GM21576 (cell line): ENCODE results near the gene SPECC1L.

Experiments used
- ATAC-seq: cut with Tn5 transposase; IDR thresholded peaks from one replicate; pipeline ENCODE4 v1.9.1; 2021; ENCODE audit warnings: mild to moderate bottlenecking, moderate library complexity; ENCODE audit not compliant: unreplicated experiment

The SPECC1L gene

DNA sequence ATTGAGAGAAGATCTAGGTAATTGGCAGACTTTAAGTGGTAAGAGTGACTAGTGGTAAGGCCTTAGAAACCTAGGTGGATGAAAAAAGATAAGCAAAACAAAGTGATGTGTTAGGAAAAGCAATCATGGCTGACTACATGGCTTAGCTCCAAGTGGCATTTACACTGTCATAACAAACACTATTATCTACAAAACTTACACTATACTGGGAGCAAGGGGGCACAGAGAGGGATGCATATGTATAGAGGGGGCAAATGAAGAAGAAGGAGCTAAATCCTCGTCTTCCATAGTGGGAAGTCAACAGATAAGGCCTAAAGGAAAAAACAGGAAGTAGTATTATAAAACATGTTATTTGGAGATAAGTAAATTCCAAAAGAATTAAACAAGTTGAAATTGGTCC lies 189.3 kb downstream of the SPECC1L start:
- no peak for ATAC-seq

DNA sequence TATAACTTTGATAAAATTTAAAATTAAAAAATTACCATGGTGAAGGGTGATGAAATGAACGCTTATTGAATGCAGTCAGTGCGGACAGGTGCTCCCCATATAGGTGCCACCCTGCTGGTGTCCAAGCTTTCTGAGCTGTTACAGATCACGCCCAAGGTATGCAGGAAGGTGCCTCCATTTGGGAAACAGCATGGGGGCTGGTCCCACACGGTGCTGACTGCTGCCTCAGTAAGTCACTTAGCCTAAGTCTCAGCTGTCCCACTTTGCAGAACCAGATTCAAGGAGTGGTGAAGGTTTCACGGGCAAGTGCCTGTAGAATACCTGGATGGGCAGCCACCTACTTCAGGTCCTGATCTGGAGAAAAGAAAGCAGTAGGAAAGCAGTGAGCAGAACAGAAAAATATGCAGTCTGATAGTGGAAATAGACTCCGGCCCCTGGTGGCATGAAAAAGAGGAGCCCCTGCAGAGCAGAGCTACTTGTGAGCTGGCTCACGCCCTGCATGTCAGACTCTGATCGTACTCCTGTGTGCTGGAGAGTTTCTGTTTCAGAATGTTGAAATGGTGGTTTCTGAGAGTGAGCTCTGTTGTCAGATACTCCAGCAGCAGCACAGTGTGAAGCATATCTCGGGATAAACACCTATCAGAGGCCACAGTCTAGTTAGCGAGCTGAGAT lies 189.9 kb downstream of the SPECC1L start:
- ATAC-seq = no peak

DNA sequence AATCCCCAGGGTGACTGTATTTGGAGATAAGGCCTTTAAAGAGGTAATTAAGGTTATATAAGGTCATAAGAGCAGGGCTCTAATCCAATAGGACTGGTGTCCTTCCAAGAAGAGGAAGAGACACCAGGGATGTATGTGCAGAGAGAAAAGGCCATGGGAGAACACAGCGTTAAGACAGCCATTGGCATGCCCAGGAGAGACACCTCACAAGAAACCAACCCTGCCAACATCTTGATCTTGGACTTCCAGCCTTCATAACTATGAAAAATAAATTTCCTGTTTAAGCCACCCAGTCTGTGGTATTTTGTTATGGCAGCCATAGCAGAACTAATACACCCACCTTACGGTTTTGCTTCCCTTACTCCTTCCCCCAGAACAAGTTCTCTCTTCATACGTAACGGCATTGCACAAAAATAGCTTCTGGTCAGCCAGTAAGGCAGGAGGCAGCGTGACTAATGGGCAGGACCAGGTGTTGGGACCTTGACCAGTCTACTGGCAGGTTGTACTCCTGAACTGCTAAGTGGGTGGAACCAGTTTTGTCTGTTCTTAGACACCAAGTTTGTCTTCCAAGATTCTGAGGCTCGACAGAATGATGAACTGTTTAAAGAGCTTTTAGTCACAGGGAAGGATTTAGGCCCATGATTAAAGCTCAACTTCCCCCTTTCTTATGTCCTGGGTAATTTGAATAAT lies 192.6 kb downstream of the SPECC1L start:
- ATAC-seq = no peak

DNA sequence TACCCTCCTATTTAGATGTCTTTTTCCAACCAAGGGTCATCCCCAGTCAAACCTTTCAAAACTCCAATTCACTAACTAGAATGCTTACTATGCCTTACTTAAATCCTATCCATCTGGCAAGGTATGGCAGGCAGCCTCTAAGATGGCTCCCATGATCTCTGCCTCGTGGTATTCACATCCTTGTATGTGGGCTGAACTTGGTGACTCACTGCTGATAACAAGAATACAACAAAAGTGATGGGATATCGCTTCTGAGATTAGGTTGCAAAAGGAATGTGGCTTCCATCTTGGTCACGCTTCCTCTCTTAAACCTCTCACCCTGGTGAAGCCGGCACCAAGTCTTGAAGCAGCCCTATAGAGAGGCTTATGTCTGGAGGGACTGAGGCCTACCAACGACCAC lies 194.9 kb downstream of the SPECC1L start:
- ATAC-seq = no peak

DNA sequence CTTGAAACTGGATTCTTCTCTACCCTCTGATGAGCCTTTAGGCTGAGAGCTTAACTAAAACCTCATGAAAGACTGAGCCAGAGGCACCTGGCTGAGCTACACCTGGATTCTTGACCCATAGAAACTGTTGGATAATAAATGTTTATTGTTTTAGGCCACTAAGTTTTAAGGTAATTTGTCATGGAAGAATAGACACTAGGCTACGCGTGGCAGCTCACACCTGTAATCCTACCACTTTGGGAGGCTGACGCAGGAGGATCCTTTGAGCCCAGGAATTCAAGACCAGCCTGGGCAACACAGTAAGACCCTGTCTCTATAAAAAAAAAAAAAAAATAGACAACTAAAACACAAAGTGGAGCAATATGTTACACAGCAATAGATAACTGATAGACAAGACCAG lies 195.3 kb downstream of the SPECC1L start:
- ATAC-seq = no peak

DNA sequence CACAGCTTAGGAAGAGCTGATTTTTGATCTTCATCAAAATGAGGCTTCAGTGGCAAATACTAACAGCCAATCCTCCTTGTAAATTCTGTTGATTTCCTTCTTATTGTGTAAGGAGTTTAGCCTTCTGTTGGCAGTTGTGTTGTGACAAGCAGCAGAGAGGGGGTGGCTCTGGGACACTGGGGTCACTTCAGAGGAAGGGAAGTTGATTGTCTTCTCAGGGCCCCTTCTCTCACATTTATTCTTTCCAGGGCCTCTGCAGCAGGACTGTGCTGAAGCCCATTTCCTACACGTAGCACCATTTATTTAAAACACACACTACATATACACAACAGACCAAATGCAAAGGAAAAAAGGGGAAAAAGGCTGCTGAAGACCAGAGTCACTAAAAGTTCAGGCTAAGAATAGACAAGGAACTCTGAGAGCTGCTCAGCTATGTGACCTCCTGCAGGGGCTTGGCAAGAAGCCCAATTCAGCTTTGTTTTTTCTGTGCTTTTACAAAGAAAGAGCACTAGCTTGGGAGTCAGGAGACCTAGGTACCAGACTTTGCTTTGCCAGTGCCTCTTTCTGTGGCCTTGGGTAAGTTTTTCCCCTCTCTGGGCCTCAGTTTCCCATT lies 196.2 kb downstream of the SPECC1L start:
- no peak for ATAC-seq

DNA sequence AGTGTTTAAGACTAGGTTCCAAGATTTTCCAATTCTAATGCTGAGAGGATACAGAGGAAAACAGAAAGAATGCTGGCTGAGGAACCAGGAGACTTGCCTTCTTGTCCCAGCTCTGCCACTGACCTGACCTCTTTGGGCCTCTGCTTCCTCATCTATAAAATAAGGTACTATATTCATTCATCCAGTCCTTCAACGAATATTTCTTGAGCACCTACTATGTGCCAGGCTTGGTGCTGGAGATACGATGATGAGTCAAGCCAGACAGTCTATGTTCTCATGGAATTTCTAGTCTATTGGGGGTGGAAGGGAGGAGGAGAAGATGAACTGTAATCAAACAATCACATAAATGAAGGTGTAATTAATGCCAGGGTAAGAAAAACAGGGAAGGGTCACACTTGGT lies 196.7 kb downstream of the SPECC1L start:
- no peak for ATAC-seq
